Right lobe of liver (tissue), 6 donors: Measurements from ENCODE around the gene SVOPL. TPM values are rescaled to one million over a fixed set of nuclear protein-coding genes. Genes with fewer than 3 reads are reported as not detected.
"Not testable (repeated sequence)": the region's sequence is repeated elsewhere in the genome, so short reads cannot be mapped to it uniquely, and the experiment has no call there.

Experiments
- ATAC-seq, 4 donors: fragments of 200-7000 bp; cut with Tn5 transposase; one replicate each; pipeline ENCODE4 v1.9.1; 2020; ENCODE audit warnings: mild to moderate bottlenecking in 4 of 4, moderate library complexity in 4 of 4
- DNase-seq, 3 donors: peaks; one replicate each; pipeline ENCODE4 v3.0.0-alpha.2; 2020
- H3K27ac ChIP-seq, 3 donors: fragments of 200-600 bp; one replicate each; pipeline ENCODE4 v1.8.0; 2022
- H3K27me3 ChIP-seq, 2 donors: fragments of 200-600 bp; one replicate each; pipeline ENCODE4 v1.8.0; 2022
- H3K36me3 ChIP-seq, 4 donors: fragments of 200-600 bp; sonication (generic) in 1 of 4; one replicate each; pipeline versions ENCODE4 v1.5.1 to v1.8.0; 2017 to 2022; ENCODE audit warnings: control low read depth in 1 of 4
- H3K4me1 ChIP-seq, 4 donors: fragments of 200-600 bp; sonication (generic) in 1 of 4; one replicate each; pipeline versions ENCODE4 v1.5.1 to v1.8.0; 2017 to 2022; ENCODE audit warnings: control low read depth in 1 of 4
- H3K4me3 ChIP-seq, 3 donors: fragments of 200-600 bp; one replicate each; pipeline ENCODE4 v1.8.0; 2022
- H3K9me3 ChIP-seq, 4 donors: fragments of 200-600 bp; sonication (generic) in 1 of 4; one replicate each; pipeline versions ENCODE4 v1.5.1 to v1.8.0; 2017 to 2022; ENCODE audit warnings: control low read depth in 1 of 4
- CTCF ChIP-seq, 4 donors: fragments of 200-600 bp in 3 of 4; fragments of 450-650 bp in 1 of 4; IDR thresholded peaks; one replicate each; pipeline versions ENCODE4 v1.5.1 to v1.8.0; 2016 to 2022; ENCODE audit warnings: antibody characterized with exemption in 4 of 4, mild to moderate bottlenecking in 2 of 4
- POLR2A ChIP-seq: fragments of 450-650 bp; IDR thresholded peaks from one replicate; pipeline ENCODE4 v1.6.1; 2017; ENCODE audit warnings: antibody characterized with exemption, mild to moderate bottlenecking
- WGBS: methylation state at CpG from one replicate; pipeline ENCODE4 v1.1.6; 2018; ENCODE audit warnings: low coverage, low lambda C conversion rate; ENCODE audit not compliant: insufficient coverage; ENCODE audit errors: missing lambda C conversion rate; 5-methylcytosine and 5-hydroxymethylcytosine counted together
- intact Hi-C, 2 donors: fragments of 100-400 bp; cut with DNase I; formaldehyde crosslinking; loops; one replicate each; pipeline versions ENCODE4 v1.11.2 to v1.14.1; 2022
- total RNA-seq, 6 experiments: library from RNA; depleted of rRNA in 2 of 6; stranded (reverse); fragments of >200 nt in 2 of 6; fragmentation: NEBNext Ultra II Directional in 3 of 6; extraction: Animal tissue kit (Norgen Biotek cat#: 25700) in 3 of 6; gene quantifications; one replicate each; pipeline versions ENCODE4 v1.1.0 to v1.2.4, GENCODE V29; 2016 to 2023
- donor health status: DM: no; HTN: yes; CAD: no.
- donor health status: DM: no; HTN: no; CAD: no.
- donor health status: DM: no; HTN: no; CAD: no.
- donor health status: DM: no; HTN: yes; CAD: no.
- donor health status: DM: no; HTN: yes; CAD: no.

The SVOPL gene
- total RNA-seq, 6 experiments from 2014 or later, result not detected

DNA sequence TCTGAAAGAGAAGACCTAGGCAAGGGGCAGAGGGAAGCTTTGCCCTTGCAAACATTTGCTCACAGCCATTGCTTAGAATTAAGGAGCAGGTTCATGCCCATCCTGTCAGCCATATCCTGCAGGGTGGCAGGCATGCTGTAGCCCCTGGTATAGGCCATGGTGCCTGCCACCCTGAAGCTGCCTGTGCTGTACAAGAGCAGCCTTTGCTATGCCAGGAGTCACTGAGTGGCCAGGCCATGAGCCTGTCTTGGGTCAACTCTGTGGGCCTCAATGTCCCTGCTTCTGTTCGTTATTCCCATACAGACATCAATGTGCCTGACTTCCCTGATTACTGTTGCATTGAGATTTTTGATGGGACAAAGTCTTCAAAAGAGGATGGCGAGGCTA is 368 bp upstream of the SVOPL start:
- Histone ChIP-seq H3K27me3 (no peaks in the 10 kb centered on the region), H3K4me3 (no peak overlapping the region), H3K9me3 (no peaks in the 10 kb centered on the region), H3K4me1 (no peaks in the 10 kb centered on the region), H3K27ac (no peak overlapping the region), H3K36me3 (no peaks in the 10 kb centered on the region)
- ATAC-seq (no peak), DNase-seq (no peak)
- TF ChIP-seq CTCF (IDR thresholded peaks at IDR 0.05) (no peak), POLR2A (no peak)
- intact Hi-C loops, result no loop called here
- WGBS, result 52% methylated on average over 2 of the region's 2 CpGs

DNA sequence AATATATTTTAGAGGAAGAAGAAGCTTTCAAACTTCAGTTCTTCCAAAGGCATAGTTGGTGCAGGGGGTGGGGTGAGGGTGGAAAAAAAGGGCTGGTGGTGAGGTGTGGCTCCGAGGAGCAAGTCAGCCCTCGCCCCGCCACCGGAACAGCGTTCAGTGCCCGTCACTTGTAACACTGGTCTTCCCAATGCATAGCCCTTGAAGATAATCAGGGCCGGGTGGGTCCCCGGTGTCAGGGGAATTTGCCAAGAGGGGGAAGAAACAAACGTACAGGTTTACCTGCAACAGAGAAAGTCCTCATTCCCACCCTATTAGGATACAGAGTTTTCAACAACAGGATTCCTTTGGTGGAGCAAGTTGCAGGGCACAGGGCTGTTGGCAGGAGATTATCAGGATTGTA is 1.5 kb downstream of the SVOPL start:
- no peaks in the 10 kb centered on the region for H3K27me3 ChIP-seq
- no peaks in the 10 kb centered on the region for H3K4me1 ChIP-seq
- TF ChIP-seq POLR2A (no peak), CTCF (IDR thresholded peaks at IDR 0.05) (no peak)
- no peaks in the 10 kb centered on the region for H3K9me3 ChIP-seq
- WGBS, result 69% methylated on average over 9 of the region's 9 CpGs
- H3K36me3 ChIP-seq, result no peaks in the 10 kb centered on the region
- no peak overlapping the region for H3K4me3 ChIP-seq
- H3K27ac ChIP-seq, result no peak overlapping the region
- ATAC-seq, result no peak
- no peak for DNase-seq
- intact Hi-C loops, result no loop called here

GRCh38 chr7:138698281-138698680 is 2.9 kb downstream of the SVOPL start:
- intact Hi-C loops, result no loop called here
- H3K27me3 ChIP-seq, result no peaks in the 10 kb centered on the region
- DNase-seq (no peak), ATAC-seq (no peak)
- no peaks in the 10 kb centered on the region for H3K9me3 ChIP-seq
- H3K4me3 ChIP-seq, result no peak overlapping the region
- no peaks in the 10 kb centered on the region for H3K36me3 ChIP-seq
- 85% methylated on average over 6 of the region's 7 CpGs for WGBS
- no peaks in the 10 kb centered on the region for H3K4me1 ChIP-seq
- H3K27ac ChIP-seq, result no peak overlapping the region
- TF ChIP-seq POLR2A (no peak), CTCF (IDR thresholded peaks at IDR 0.05) (no peak)

DNA sequence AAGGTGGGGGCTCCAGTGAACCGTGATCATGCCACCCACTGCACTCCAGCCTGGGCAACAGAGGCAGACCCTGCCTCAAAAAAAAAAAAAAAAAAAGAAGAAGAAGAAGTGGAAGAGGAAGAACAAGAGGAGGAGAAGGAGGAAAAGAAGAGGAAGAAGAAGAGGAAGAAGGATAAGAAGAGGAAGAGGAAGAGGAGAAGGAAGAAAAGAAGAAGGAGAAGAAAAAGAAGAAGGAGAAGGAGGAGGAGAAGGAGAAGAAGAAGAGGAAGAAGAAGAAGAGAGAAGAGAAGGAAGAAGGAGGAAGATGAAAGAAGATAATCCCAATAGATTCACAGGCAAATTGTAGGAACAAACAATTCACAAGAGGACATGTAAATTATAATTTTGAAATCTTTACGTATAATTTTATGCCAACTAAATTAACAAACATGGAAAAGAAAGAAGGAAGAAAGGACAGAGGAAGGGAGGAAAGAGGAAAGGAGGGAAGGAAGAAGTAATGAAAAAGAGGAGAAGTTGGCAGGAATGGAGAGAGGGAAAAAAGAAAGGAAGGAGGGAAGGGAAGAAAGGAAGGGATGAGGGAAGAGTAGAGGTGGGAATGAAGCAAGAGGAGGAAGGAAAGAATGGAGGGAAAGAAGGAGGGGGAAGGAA is 3.5 kb downstream of the SVOPL start:
- intact Hi-C loops, result no loop called here
- 38% methylated on average over 2 of the region's 2 CpGs for WGBS
- no peaks in the 10 kb centered on the region for H3K4me1 ChIP-seq
- H3K9me3 ChIP-seq, result no peaks in the 10 kb centered on the region
- H3K36me3 ChIP-seq, result no peaks in the 10 kb centered on the region
- no peak for TF ChIP-seq CTCF (IDR thresholded peaks at IDR 0.05)
- TF ChIP-seq POLR2A, result no peak
- H3K27me3 ChIP-seq, result no peaks in the 10 kb centered on the region
- no peak overlapping the region for H3K27ac ChIP-seq
- no peak for DNase-seq
- ATAC-seq, result no peak
- H3K4me3 ChIP-seq, result no peak overlapping the region

GRCh38 chr7:138695776-138696175 is 5.4 kb downstream of the SVOPL start:
- H3K27me3 ChIP-seq, H3K9me3 ChIP-seq, DNase-seq, H3K4me3 ChIP-seq, intact Hi-C loops, H3K27ac ChIP-seq, ATAC-seq, H3K36me3 ChIP-seq, H3K4me1 ChIP-seq: not testable (repeated sequence)
- 89% methylated on average over 9 of the region's 9 CpGs for WGBS
